ENCODE measurements around the gene SETD1B. TPM values are rescaled to one million over a fixed set of nuclear protein-coding genes. Genes with fewer than 3 reads are reported as not detected.

SETD1B gene
- total RNA-seq, 1 donor from 2014 or later: 25.9 TPM

- H3K36me3 Mint-ChIP-seq (ENCODE audit: low read depth): peaks cover 19% of the 10 kb centered on the region
- TF ChIP-seq CTCF (conservative IDR thresholded peaks at IDR 0.05): no peak
- no peak overlapping the region for H3K27ac Mint-ChIP-seq (ENCODE audit: unreplicated experiment)
- H3K4me1 Mint-ChIP-seq: no peaks in the 10 kb centered on the region
- no peaks in the 10 kb centered on the region for H3K27me3 Mint-ChIP-seq (ENCODE audit: low read depth)
- no peaks in the 10 kb centered on the region for H3K9me3 Mint-ChIP-seq
- no peak overlapping the region for H3K4me3 Mint-ChIP-seq
- DNase-seq (ENCODE audit: low read depth, low spot score): no peak
Measured at GRCh38 chr12:121828826-121829225, 25.0 kb downstream of the SETD1B start.

GRCh38 chr12:121829250-121829918 lies 25.6 kb downstream of the SETD1B start:
- H3K9me3 Mint-ChIP-seq: no peaks in the 10 kb centered on the region
- no peak overlapping the region for H3K4me3 Mint-ChIP-seq
- no peak overlapping the region for H3K27ac Mint-ChIP-seq (ENCODE audit: unreplicated experiment)
- H3K27me3 Mint-ChIP-seq (ENCODE audit: low read depth): no peaks in the 10 kb centered on the region
- no peaks in the 10 kb centered on the region for H3K4me1 Mint-ChIP-seq
- DNase-seq (ENCODE audit: low read depth, low spot score): no peak
- no peak for TF ChIP-seq CTCF (conservative IDR thresholded peaks at IDR 0.05)
- H3K36me3 Mint-ChIP-seq (ENCODE audit: low read depth): peaks cover 19% of the 10 kb centered on the region

- TF ChIP-seq CTCF (conservative IDR thresholded peaks at IDR 0.05): no peak
- Mint-ChIP-seq H3K9me3 (no peaks in the 10 kb centered on the region), H3K4me1 (no peaks in the 10 kb centered on the region), H3K4me3 (no peak overlapping the region), H3K27me3 (ENCODE audit: low read depth) (no peaks in the 10 kb centered on the region), H3K27ac (ENCODE audit: unreplicated experiment) (no peak overlapping the region), H3K36me3 (ENCODE audit: low read depth) (peaks cover 19% of the 10 kb centered on the region)
- no peak for DNase-seq (ENCODE audit: low read depth, low spot score)
Measured at GRCh38 chr12:121830134-121830533, 26.3 kb downstream of the SETD1B start.

GRCh38 chr12:121830588-121831265 lies 26.9 kb downstream of the SETD1B start:
- TF ChIP-seq CTCF (conservative IDR thresholded peaks at IDR 0.05): no peak
- no peaks in the 10 kb centered on the region for H3K4me1 Mint-ChIP-seq
- H3K9me3 Mint-ChIP-seq: no peaks in the 10 kb centered on the region
- no peak for DNase-seq (ENCODE audit: low read depth, low spot score)
- peaks cover 19% of the 10 kb centered on the region for H3K36me3 Mint-ChIP-seq (ENCODE audit: low read depth)
- no peak overlapping the region for H3K27ac Mint-ChIP-seq (ENCODE audit: unreplicated experiment)
- no peak overlapping the region for H3K4me3 Mint-ChIP-seq
- H3K27me3 Mint-ChIP-seq (ENCODE audit: low read depth): no peaks in the 10 kb centered on the region

- TF ChIP-seq CTCF (conservative IDR thresholded peaks at IDR 0.05): no peak
- Mint-ChIP-seq H3K36me3 (ENCODE audit: low read depth) (peaks cover 14% of the 10 kb centered on the region), H3K27me3 (ENCODE audit: low read depth) (peaks cover 3% of the 10 kb centered on the region), H3K9me3 (no peaks in the 10 kb centered on the region), H3K4me1 (no peaks in the 10 kb centered on the region), H3K4me3 (no peak overlapping the region), H3K27ac (ENCODE audit: unreplicated experiment) (no peak overlapping the region)
- no peak for DNase-seq (ENCODE audit: low read depth, low spot score)
Measured at GRCh38 chr12:121831571-121832245, 27.9 kb downstream of the SETD1B start.

All from neural crest cell (in vitro differentiated cells).